H1 (cell line): ENCODE results near the gene MOCS1. TPM values are rescaled to one million over a fixed set of nuclear protein-coding genes. Genes with fewer than 3 reads are reported as not detected.

Source experiments
- CTCF ChIA-PET: fragments of 300-600 bp; sonication (Branson Sonifier 250); formaldehyde crosslinking; loops from one replicate; lab custom pipeline; 2021; ENCODE audit not compliant: partially characterized antibody; lab: Charles Lee
- POLR2A ChIA-PET: fragments of 300-600 bp; sonication (Branson Sonifier 250); formaldehyde crosslinking; loops from one replicate; lab custom pipeline; 2021; ENCODE audit warnings: inconsistent platforms; ENCODE audit not compliant: partially characterized antibody; lab: Charles Lee
- DNase-seq, 2 experiments: peaks; one replicate each; pipeline versions ENCODE4 v3.0.0 to v3.0.0-alpha.2; 2010 to 2022; ENCODE audit warnings: low spot score in 2 of 2, low read depth in 1 of 2, mixed read lengths in 1 of 2
- FAIRE-seq: peaks from 2 replicates; lab custom pipeline; 2011; peaks lifted over from hg19 to GRCh38; lab: Jason Lieb, UNC
- H2AFZ ChIP-seq: 2 replicates; pipeline ENCODE4 v1.8.1; 2012; ENCODE audit warnings: low read length, inconsistent platforms
- H2AK5ac ChIP-seq: 2 replicates; pipeline ENCODE4 v1.6.1; 2013; ENCODE audit warnings: low read depth, low read length
- H2BK120ac ChIP-seq: replicated peaks from 2 replicates; pipeline ENCODE3; 2013; ENCODE audit warnings: low read depth, low read length, inconsistent platforms
- H2BK12ac ChIP-seq: 2 replicates; pipeline ENCODE4 v1.6.1; 2013; ENCODE audit warnings: low read depth, low read length
- H2BK15ac ChIP-seq: 2 replicates; pipeline ENCODE4 v1.6.1; 2013; ENCODE audit warnings: low read length
- H2BK20ac ChIP-seq: 2 replicates; pipeline ENCODE4 v1.6.1; 2013; ENCODE audit warnings: low read length
- H2BK5ac ChIP-seq: 2 replicates; pipeline ENCODE4 v1.6.1; 2013; ENCODE audit warnings: low read depth, low read length
- H3K14ac ChIP-seq: 2 replicates; pipeline ENCODE4 v1.6.1; 2013; ENCODE audit warnings: inconsistent platforms; ENCODE audit not compliant: insufficient read length
- H3K18ac ChIP-seq: 2 replicates; pipeline ENCODE4 v1.6.1; 2013; ENCODE audit warnings: low read length; ENCODE audit errors: extremely low read depth
- H3K23ac ChIP-seq: 2 replicates; pipeline ENCODE4 v1.6.1; 2013; ENCODE audit warnings: inconsistent platforms; ENCODE audit not compliant: insufficient read length
- H3K23me2 ChIP-seq: 2 replicates; pipeline ENCODE4 v1.6.1; 2013; ENCODE audit warnings: low read depth, low read length
- H3K27ac ChIP-seq: 2 replicates; pipeline ENCODE4 v1.6.1; 2011; ENCODE audit warnings: low read depth, low read length, inconsistent platforms
- H3K27me3 ChIP-seq, 4 experiments: replicated peaks in 1 of 4; 1 replicate in 1 of 4; 2 replicates in 3 of 4; pipeline versions ENCODE4 v1.6.1 to v1.8.1; 2011 to 2013; ENCODE audit warnings: low read length in 3 of 4, mild to moderate bottlenecking in 3 of 4, inconsistent platforms in 2 of 4, mixed read lengths in 2 of 4, moderate library complexity in 1 of 4; ENCODE audit not compliant: control insufficient read depth in 3 of 4, insufficient read depth in 3 of 4; ENCODE audit errors: extremely low read depth in 1 of 4
- H3K36me3 ChIP-seq, 4 experiments: 2 replicates each; pipeline versions ENCODE4 v1.6.1 to v1.8.1; 2011 to 2013; ENCODE audit warnings: mild to moderate bottlenecking in 4 of 4, low read length in 3 of 4, moderate library complexity in 2 of 4, control low read depth in 1 of 4, inconsistent platforms in 1 of 4; ENCODE audit not compliant: insufficient read depth in 4 of 4, control insufficient read depth in 2 of 4
- H3K4ac ChIP-seq: replicated peaks from 2 replicates; pipeline ENCODE3; 2013; ENCODE audit warnings: low read length, low read depth, mixed read lengths, inconsistent platforms; ENCODE audit not compliant: insufficient read length
- H3K4me1 ChIP-seq, 4 experiments: replicated peaks in 1 of 4; 1 replicate in 1 of 4; 2 replicates in 3 of 4; pipeline versions ENCODE4 v1.6.1 to v1.8.1; 2011 to 2013; ENCODE audit warnings: low read length in 3 of 4, inconsistent platforms in 2 of 4, mixed read lengths in 1 of 4; ENCODE audit not compliant: insufficient read depth in 4 of 4, control insufficient read depth in 3 of 4
- H3K4me2 ChIP-seq, 2 experiments: 2 replicates each; pipeline versions ENCODE4 v1.6.1 to v1.8.1; 2011 to 2013; ENCODE audit warnings: low read depth in 2 of 2, low read length in 2 of 2, control low read depth in 1 of 2, inconsistent platforms in 1 of 2, mild to moderate bottlenecking in 1 of 2; ENCODE audit not compliant: insufficient read depth in 1 of 2
- H3K4me3 ChIP-seq, 4 experiments: fragments of 200-600, 300-600 bp in 1 of 4; sonication (generic), shearing (Covaris generic), sonication (Bioruptor Twin) in 1 of 4; 2 replicates each; pipeline versions ENCODE4 v1.5.1 to v1.8.1; 2011 to 2016; ENCODE audit warnings: low read length in 4 of 4, low read depth in 3 of 4, control low read depth in 2 of 4, inconsistent platforms in 2 of 4, mild to moderate bottlenecking in 2 of 4, mixed read lengths in 1 of 4, moderate library complexity in 1 of 4; ENCODE audit not compliant: insufficient read depth in 2 of 4; ENCODE audit errors: extremely low read depth in 1 of 4
- H3K56ac ChIP-seq: replicated peaks from 2 replicates; pipeline ENCODE3; 2013; ENCODE audit warnings: low read depth, mild to moderate bottlenecking, mixed read lengths, low read length, inconsistent platforms; ENCODE audit not compliant: insufficient read length
- H3K79me1 ChIP-seq: 2 replicates; pipeline ENCODE4 v1.6.1; 2013; ENCODE audit warnings: low read depth, low read length, control low read depth
- H3K79me2 ChIP-seq, 2 experiments: 2 replicates each; pipeline versions ENCODE4 v1.6.1 to v1.8.1; 2012 to 2013; ENCODE audit warnings: low read length in 2 of 2, mild to moderate bottlenecking in 2 of 2, inconsistent platforms in 1 of 2; ENCODE audit not compliant: insufficient read depth in 2 of 2, control insufficient read depth in 1 of 2
- H3K9ac ChIP-seq, 4 experiments: replicated peaks in 1 of 4; 1 replicate in 1 of 4; 2 replicates in 3 of 4; pipeline versions ENCODE4 v1.6.1 to v1.8.1; 2011 to 2013; ENCODE audit warnings: low read depth in 3 of 4, low read length in 3 of 4, control low read depth in 2 of 4, mild to moderate bottlenecking in 2 of 4, moderate library complexity in 2 of 4, inconsistent platforms in 1 of 4; ENCODE audit errors: extremely low read depth in 1 of 4
- H3K9me3 ChIP-seq, 2 experiments: 2 replicates each; pipeline versions ENCODE4 v1.6.1 to v1.8.1; 2012 to 2013; ENCODE audit warnings: mild to moderate bottlenecking in 2 of 2, moderate library complexity in 2 of 2, control low read depth in 1 of 2, inconsistent platforms in 1 of 2, low read depth in 1 of 2, low read length in 1 of 2, mixed read lengths in 1 of 2; ENCODE audit not compliant: insufficient read depth in 2 of 2
- H4K20me1 ChIP-seq, 2 experiments: replicated peaks in 1 of 2; 2 replicates each; pipeline versions ENCODE3 to v1.8.1; 2011 to 2013; ENCODE audit warnings: inconsistent platforms in 2 of 2, low read length in 2 of 2, mild to moderate bottlenecking in 1 of 2; ENCODE audit not compliant: insufficient read depth in 2 of 2, control insufficient read depth in 1 of 2
- H4K5ac ChIP-seq: 2 replicates; pipeline ENCODE4 v1.6.1; 2013; ENCODE audit warnings: low read length, low read depth, mixed read lengths, inconsistent platforms; ENCODE audit not compliant: insufficient read length
- H4K8ac ChIP-seq: 2 replicates; pipeline ENCODE4 v1.8.0; 2013; ENCODE audit warnings: mild to moderate bottlenecking, moderate library complexity, low read length, inconsistent platforms; ENCODE audit not compliant: insufficient read depth; ENCODE audit errors: extremely low read depth
- H4K91ac ChIP-seq: replicated peaks from 2 replicates; pipeline ENCODE3; 2013; ENCODE audit warnings: low read length, mixed read lengths, inconsistent platforms; ENCODE audit not compliant: insufficient read length
- SAP30 ChIP-seq: fragments of 300-600 bp; sonication (generic); IDR thresholded peaks from 2 replicates; pipeline ENCODE4 v1.7.1; 2012; ENCODE audit warnings: low read length, moderate library complexity, mild to moderate bottlenecking, inconsistent platforms; ENCODE audit not compliant: insufficient read depth, insufficient replicate concordance
- YY1 ChIP-seq: IDR thresholded peaks from 2 replicates; pipeline ENCODE4 v1.6.1; 2011; ENCODE audit warnings: low read depth, mild to moderate bottlenecking, low read length
- WGBS, 2 experiments: shearing (Covaris generic) in 1 of 2; methylation state at CpG; one replicate each; pipeline versions ENCODE4 v1.1.6 to v1.1.7; 2013 to 2015; ENCODE audit warnings: low lambda C conversion rate in 2 of 2, mixed read lengths in 2 of 2, inconsistent platforms in 1 of 2, low coverage in 1 of 2, missing lambda C conversion rate in 1 of 2; ENCODE audit not compliant: insufficient replicate concordance in 2 of 2, insufficient coverage in 1 of 2, insufficient read length in 1 of 2; ENCODE audit errors: extremely low coverage in 1 of 2, missing lambda C conversion rate in 1 of 2; 5-methylcytosine and 5-hydroxymethylcytosine counted together
- polyA plus RNA-seq, 7 experiments: library from polyadenylated mRNA; depleted of rRNA in 3 of 7; stranded (reverse) in 5 of 7; unstranded in 2 of 7; fragments of >200 nt in 5 of 7; fragments of 200-250 nt in 2 of 7; gene quantifications; 1 replicate in 5 of 7; 2 replicates in 1 of 7; 4 replicates in 1 of 7; pipeline versions ENCODE4 v1.2.1 to v1.2.3, GENCODE V29; 2011 to 2013; ENCODE audit warnings: missing spikeins in 2 of 7, mixed read lengths in 2 of 7
- total RNA-seq: library from RNA; stranded (reverse); fragmentation: NEBNext Ultra II Directional; extraction: Animal tissue kit (Norgen Biotek cat#: 25700); gene quantifications from 2 replicates; pipeline ENCODE4 v1.2.1, GENCODE V29; 2021

Gene MOCS1
- total and polyA plus RNA-seq, 2 of the 8 experiments (the other 6 are each of a cell fraction or from before 2014, with no cell fraction given), result 13.4 to 19.7 TPM

DNA sequence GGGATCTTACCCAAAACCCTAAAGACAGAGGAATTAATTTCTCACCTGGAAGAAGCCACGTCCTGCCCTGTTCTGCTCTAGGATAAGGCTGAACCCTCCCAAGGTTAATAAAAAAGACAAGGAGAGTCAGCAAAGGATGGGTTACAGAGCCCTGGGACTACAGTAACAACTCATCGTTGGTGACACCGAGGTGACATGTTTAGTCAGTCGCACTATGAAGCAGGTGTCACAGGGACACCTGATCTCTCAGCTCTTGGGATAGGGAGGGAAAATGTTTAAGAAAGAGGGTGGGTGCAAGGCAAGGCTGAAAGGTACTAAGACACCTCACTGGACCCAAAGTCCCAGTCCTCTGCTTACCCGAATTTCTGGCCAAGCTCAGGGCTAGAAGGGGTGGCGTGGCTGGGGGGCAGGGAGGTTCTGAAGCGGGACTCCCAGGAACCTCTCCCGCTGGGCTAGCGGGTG lies 562 bp downstream of the MOCS1 start:
- H4K5ac ChIP-seq, result no peak overlapping the region
- peak overlapping the region; percentile 65 for H3K56ac ChIP-seq
- H3K4ac ChIP-seq, result no peak overlapping the region
- TF ChIP-seq SAP30, result no peak
- TF ChIP-seq YY1, result no peak
- no peak overlapping the region for H4K91ac ChIP-seq
- WGBS, 2 experiments, result 27% methylated on average over 9 of the region's 9 CpGs; no CpG with 5 or more reads in 1 of the 2 experiments
- 0 out of 2 replicates have a peak, but pooled peaks cover 3% of the 10 kb centered on the region for H3K79me1 ChIP-seq
- H3K4me1 ChIP-seq, result peaks cover 0 to 6% (median 3%) of the 10 kb centered on the region in 4 experiments; a peak in 4 of 7 replicates
- no peak overlapping the region for H3K27ac ChIP-seq
- no peak overlapping the region for H2BK15ac ChIP-seq
- no peaks in the 10 kb centered on the region; a peak in 1 of 4 replicates for H3K79me2 ChIP-seq
- H3K14ac ChIP-seq, result no peak overlapping the region
- ChIA-PET CTCF (interaction anchor here (1.0 to 1.3 kb wide), 3 partner anchors 29 to 99 kb away, joined by 3 read pairs; no protein-coding TSS in a partner anchor), POLR2A (interaction anchor here (1.8 kb wide), 1 partner anchor 10 kb away, joined by 4 read pairs; no protein-coding TSS in a partner anchor)
- H3K23ac ChIP-seq, result no peak overlapping the region
- no peak overlapping the region for H2BK12ac ChIP-seq
- no peak overlapping the region for H2AK5ac ChIP-seq
- peak overlapping the region in 3 of 4 experiments; percentile 45 to 58 (median 51); a peak in 5 of 7 replicates for H3K9ac ChIP-seq
- H2BK120ac ChIP-seq, result no peak overlapping the region
- peaks cover 5% of the 10 kb centered on the region; the same call in 1 of the 2 replicates for H3K23me2 ChIP-seq
- no peak overlapping the region for H2BK5ac ChIP-seq
- H2AFZ ChIP-seq, result 0 out of 2 replicates have a peak overlapping the region, but pooled peaks have one; percentile 55
- FAIRE-seq (no peak), DNase-seq (no peak)
- peak overlapping the region; percentile 28; the same call in 1 of the 2 replicates for H4K8ac ChIP-seq
- H3K9me3 ChIP-seq, result no peaks in the 10 kb centered on the region
- H3K4me3 ChIP-seq, result peak overlapping the region; percentile 54 to 81 (median 76)
- H3K4me2 ChIP-seq, result peak overlapping the region; percentile 77 to 82
- H2BK20ac ChIP-seq, result no peak overlapping the region
- no peak overlapping the region for H3K18ac ChIP-seq
- H3K27me3 ChIP-seq, result no peaks in the 10 kb centered on the region; a peak in 1 of 7 replicates
- peaks cover 0 to 1% of the 10 kb centered on the region in 2 experiments for H4K20me1 ChIP-seq
- H3K36me3 ChIP-seq, result peaks cover 0 to 2% (median under 1%) of the 10 kb centered on the region in 4 experiments; a peak in 2 of 8 replicates
